ENCODE results near the gene MARF1. TPM values are rescaled to one million over a fixed set of nuclear protein-coding genes. Genes with fewer than 3 reads are reported as not detected.

MARF1 gene
- polyA plus RNA-seq, 1 donor (not counting 4 experiments of a cell fraction or from before 2014, with no cell fraction given): 12.5 TPM

DNA sequence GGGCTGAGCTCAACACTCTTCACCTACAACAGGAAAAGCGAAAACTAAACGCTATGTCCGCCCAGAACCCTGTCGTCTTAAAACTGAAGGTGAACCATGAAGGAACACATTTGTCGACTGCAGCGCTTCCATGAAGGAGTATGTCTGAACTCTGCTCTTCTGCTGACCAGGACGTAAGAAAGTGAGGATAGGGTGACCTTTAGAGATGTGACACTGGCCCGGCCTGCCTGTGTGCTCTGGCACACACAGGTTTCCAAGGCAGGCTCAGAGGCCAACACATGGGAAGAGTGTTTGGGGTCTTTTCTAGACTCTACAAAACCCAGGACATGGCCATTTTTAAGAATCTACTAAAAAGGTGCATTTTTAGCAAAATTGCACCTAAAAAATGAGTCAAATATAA, 21.1 kb downstream of the MARF1 start:
- no peak overlapping the region for H3K27ac ChIP-seq (ENCODE audit: control insufficient read depth, insufficient read depth, low read length)
- H3K9me1 ChIP-seq (ENCODE audit: control insufficient read depth, extremely low read depth, insufficient read depth, low read length): no peaks in the 10 kb centered on the region
- no peaks in the 10 kb centered on the region for H3K9me3 ChIP-seq (ENCODE audit: control insufficient read depth, low read depth, low read length)
- H3K4me3 ChIP-seq (ENCODE audit: control insufficient read depth in 2 of 3, extremely low read depth in 1 of 3, insufficient read depth in 2 of 3, low read depth in 1 of 3, low read length in 3 of 3): no peak overlapping the region
- no peak overlapping the region for H2AFZ ChIP-seq (ENCODE audit: control insufficient read depth, low read length)
- DNase-seq (ENCODE audit: low read depth, low spot score): no peak
- H3K79me2 ChIP-seq (ENCODE audit: control insufficient read depth, insufficient read depth, low read length): no peaks in the 10 kb centered on the region
- H4K20me1 ChIP-seq (ENCODE audit: control insufficient read depth, extremely low read depth, insufficient read depth, low read length): no peaks in the 10 kb centered on the region
- no peak for FAIRE-seq
- H3K27me3 ChIP-seq (ENCODE audit: control insufficient read depth, extremely low read depth, insufficient read depth, low read length): no peaks in the 10 kb centered on the region
- dilution Hi-C loops (cut with MboI; ENCODE audit: extremely low pct_ligation_motif_present, low sequenced_read_pairs): no loop called here
- no peak overlapping the region for H3K4me2 ChIP-seq (ENCODE audit: control insufficient read depth, extremely low read depth, insufficient read depth, low read depth, low read length)
- no peaks in the 10 kb centered on the region for H3K4me1 ChIP-seq (ENCODE audit: control insufficient read depth, extremely low read depth, insufficient read depth, low read length)
- H3K9ac ChIP-seq (ENCODE audit: control insufficient read depth, extremely low read depth, insufficient read depth, low read length): no peak overlapping the region
- no peak for TF ChIP-seq EZH2 (IDR thresholded peaks at IDR 0.05; ENCODE audit: low read length)
- TF ChIP-seq CTCF (optimal IDR thresholded peaks at IDR 0.05 in 1 of 3, IDR thresholded peaks at IDR 0.05 in 1 of 3, conservative IDR thresholded peaks at IDR 0.05 in 1 of 3; ENCODE audit: extremely low read depth in 1 of 3, insufficient read depth in 2 of 3, low read length in 3 of 3): no peak
- peaks cover 24 to 34% of the 10 kb centered on the region in 2 experiments for H3K36me3 ChIP-seq (ENCODE audit: control insufficient read depth in 2 of 2, extremely low read depth in 1 of 2, insufficient read depth in 2 of 2, low read length in 2 of 2)

- FAIRE-seq (no peak), DNase-seq (ENCODE audit: low read depth, low spot score) (no peak)
- dilution Hi-C loops (cut with MboI; ENCODE audit: extremely low pct_ligation_motif_present, low sequenced_read_pairs): no loop called here
- H3K4me1 ChIP-seq (ENCODE audit: control insufficient read depth, extremely low read depth, insufficient read depth, low read length): no peaks in the 10 kb centered on the region
- TF ChIP-seq CTCF (optimal IDR thresholded peaks at IDR 0.05 in 1 of 3, IDR thresholded peaks at IDR 0.05 in 1 of 3, conservative IDR thresholded peaks at IDR 0.05 in 1 of 3; ENCODE audit: extremely low read depth in 1 of 3, insufficient read depth in 2 of 3, low read length in 3 of 3) (no peak), EZH2 (IDR thresholded peaks at IDR 0.05; ENCODE audit: low read length) (no peak)
- H3K9me1 ChIP-seq (ENCODE audit: control insufficient read depth, extremely low read depth, insufficient read depth, low read length): no peaks in the 10 kb centered on the region
- no peaks in the 10 kb centered on the region for H3K9me3 ChIP-seq (ENCODE audit: control insufficient read depth, low read depth, low read length)
- no peak overlapping the region for H3K9ac ChIP-seq (ENCODE audit: control insufficient read depth, extremely low read depth, insufficient read depth, low read length)
- no peaks in the 10 kb centered on the region for H4K20me1 ChIP-seq (ENCODE audit: control insufficient read depth, extremely low read depth, insufficient read depth, low read length)
- H3K36me3 ChIP-seq (ENCODE audit: control insufficient read depth in 2 of 2, extremely low read depth in 1 of 2, insufficient read depth in 2 of 2, low read length in 2 of 2): peaks cover 28 to 36% of the 10 kb centered on the region in 2 experiments
- no peaks in the 10 kb centered on the region for H3K27me3 ChIP-seq (ENCODE audit: control insufficient read depth, extremely low read depth, insufficient read depth, low read length)
- no peaks in the 10 kb centered on the region for H3K79me2 ChIP-seq (ENCODE audit: control insufficient read depth, insufficient read depth, low read length)
- no peak overlapping the region for H3K4me3 ChIP-seq (ENCODE audit: control insufficient read depth in 2 of 3, extremely low read depth in 1 of 3, insufficient read depth in 2 of 3, low read depth in 1 of 3, low read length in 3 of 3)
- H3K4me2 ChIP-seq (ENCODE audit: control insufficient read depth, extremely low read depth, insufficient read depth, low read depth, low read length): no peak overlapping the region
- H3K27ac ChIP-seq (ENCODE audit: control insufficient read depth, insufficient read depth, low read length): no peak overlapping the region
- no peak overlapping the region for H2AFZ ChIP-seq (ENCODE audit: control insufficient read depth, low read length)
Observed at GRCh38 chr16:15621456-15621855, 21.5 kb downstream of the MARF1 start.
